ACC112 (cell line): Measurements from ENCODE around the gene SUB1.

Source experiments
- H2AFZ ChIP-seq: fragments of 200-600 bp; sonication (generic); one replicate; pipeline ENCODE4 v1.6.0; 2017; ENCODE audit warnings: antibody characterized with exemption, low read length; ENCODE audit not compliant: unreplicated experiment
- H3K27ac ChIP-seq: fragments of 200-600 bp; sonication (generic); 2 replicates; pipeline ENCODE4 v1.5.1; 2014; ENCODE audit warnings: low read depth, mild to moderate bottlenecking, antibody characterized with exemption, low read length, moderate library complexity
- H3K27me3 ChIP-seq: fragments of 200-600 bp; sonication (generic); 2 replicates; pipeline ENCODE4 v1.6.1; 2014; ENCODE audit warnings: mild to moderate bottlenecking, antibody characterized with exemption, low read length, moderate library complexity, mixed read lengths; ENCODE audit not compliant: insufficient read depth
- H3K36me3 ChIP-seq: fragments of 200-600 bp; sonication (generic); 2 replicates; pipeline ENCODE4 v1.6.1; 2016; ENCODE audit warnings: mild to moderate bottlenecking, antibody characterized with exemption, low read length, moderate library complexity, mixed read lengths; ENCODE audit not compliant: insufficient read depth
- H3K4me1 ChIP-seq: fragments of 200-600 bp; sonication (generic); one replicate; pipeline ENCODE4 v1.6.1; 2016; ENCODE audit warnings: low read length, mixed read lengths; ENCODE audit not compliant: insufficient read depth, unreplicated experiment, control insufficient read depth
- H3K4me3 ChIP-seq: fragments of 200-600 bp; sonication (generic); 2 replicates; pipeline ENCODE4 v1.5.1; 2014; ENCODE audit warnings: mild to moderate bottlenecking, low read depth, low read length
- H3K79me2 ChIP-seq: fragments of 200-600 bp; sonication (generic); one replicate; pipeline ENCODE4 v1.6.0; 2016; ENCODE audit warnings: low read length; ENCODE audit not compliant: control insufficient read depth, unreplicated experiment, insufficient read depth

The SUB1 gene

GRCh38 chr5:32600054-32600622 is 14.8 kb downstream of the SUB1 start:
- H3K79me2 ChIP-seq: peaks cover 45% of the 10 kb centered on the region
- no peak overlapping the region for H2AFZ ChIP-seq
- H3K27ac ChIP-seq: peak overlapping the region; percentile 30
- peaks cover 18% of the 10 kb centered on the region for H3K36me3 ChIP-seq
- peaks cover 56% of the 10 kb centered on the region for H3K4me1 ChIP-seq
- H3K27me3 ChIP-seq: no peaks in the 10 kb centered on the region
- H3K4me3 ChIP-seq: peak overlapping the region; percentile 27; the same call in 1 of the 2 replicates

GRCh38 chr5:32601623-32602295 is 16.4 kb downstream of the SUB1 start:
- Histone ChIP-seq H3K36me3 (peaks cover 8% of the 10 kb centered on the region), H3K27ac (no peak overlapping the region), H3K79me2 (peaks cover 29% of the 10 kb centered on the region), H3K27me3 (no peaks in the 10 kb centered on the region), H3K4me1 (peaks cover 42% of the 10 kb centered on the region), H2AFZ (no peak overlapping the region), H3K4me3 (no peak overlapping the region)

GRCh38 chr5:32602906-32603305 is 17.5 kb downstream of the SUB1 start:
- Histone ChIP-seq H3K4me1 (peaks cover 35% of the 10 kb centered on the region), H3K79me2 (peaks cover 20% of the 10 kb centered on the region), H3K27me3 (no peaks in the 10 kb centered on the region), H3K36me3 (peaks cover 4% of the 10 kb centered on the region), H3K27ac (no peak overlapping the region), H2AFZ (no peak overlapping the region), H3K4me3 (no peak overlapping the region)

- Histone ChIP-seq H3K27ac (no peak overlapping the region), H3K4me3 (no peak overlapping the region), H3K36me3 (peaks cover 7% of the 10 kb centered on the region), H3K4me1 (peaks cover 14% of the 10 kb centered on the region), H2AFZ (no peak overlapping the region), H3K79me2 (peaks cover 13% of the 10 kb centered on the region), H3K27me3 (no peaks in the 10 kb centered on the region)
Measured at GRCh38 chr5:32604800-32605765, 19.7 kb downstream of the SUB1 start.

- H3K27me3 ChIP-seq: no peaks in the 10 kb centered on the region
- peaks cover 10% of the 10 kb centered on the region for H3K79me2 ChIP-seq
- no peak overlapping the region for H2AFZ ChIP-seq
- no peak overlapping the region for H3K4me3 ChIP-seq
- peaks cover 7% of the 10 kb centered on the region for H3K36me3 ChIP-seq
- peaks cover 7% of the 10 kb centered on the region for H3K4me1 ChIP-seq
- H3K27ac ChIP-seq: no peak overlapping the region
Measured at GRCh38 chr5:32605766-32606152, 20.4 kb downstream of the SUB1 start.

GRCh38 chr5:32612134-32612888 is 27.0 kb downstream of the SUB1 start:
- peaks cover 11% of the 10 kb centered on the region for H3K4me1 ChIP-seq
- peak overlapping the region; percentile 83 for H2AFZ ChIP-seq

GRCh38 chr5:32613050-32613672 is 27.8 kb downstream of the SUB1 start:
- peak overlapping the region; percentile 83 for H2AFZ ChIP-seq
- H3K27me3 ChIP-seq: no peaks in the 10 kb centered on the region

More at GRCh38 chr5:32612134-32612888, 27.0 kb downstream of the SUB1 start:
- 0 out of 2 replicates have a peak, but pooled peaks cover 3% of the 10 kb centered on the region for H3K36me3 ChIP-seq
- H3K27me3 ChIP-seq: no peaks in the 10 kb centered on the region
- H3K27ac ChIP-seq: no peak overlapping the region
- no peak overlapping the region for H3K4me3 ChIP-seq
- H3K79me2 ChIP-seq: no peaks in the 10 kb centered on the region

GRCh38 chr5:32615236-32615635 is 29.9 kb downstream of the SUB1 start:
- no peak overlapping the region for H3K27ac ChIP-seq
- H3K36me3 ChIP-seq: no peaks in the 10 kb centered on the region
- no peak overlapping the region for H3K4me3 ChIP-seq
- H3K79me2 ChIP-seq: no peaks in the 10 kb centered on the region
- H3K27me3 ChIP-seq: no peaks in the 10 kb centered on the region
- H2AFZ ChIP-seq: no peak overlapping the region
- H3K4me1 ChIP-seq: peaks cover 11% of the 10 kb centered on the region

More at GRCh38 chr5:32613050-32613672, 27.8 kb downstream of the SUB1 start:
- Histone ChIP-seq H3K4me1 (peaks cover 11% of the 10 kb centered on the region), H3K79me2 (no peaks in the 10 kb centered on the region), H3K27ac (no peak overlapping the region), H3K36me3 (0 out of 2 replicates have a peak, but pooled peaks cover 3% of the 10 kb centered on the region), H3K4me3 (no peak overlapping the region)

- H2AFZ ChIP-seq: no peak overlapping the region
- no peaks in the 10 kb centered on the region for H3K4me1 ChIP-seq
- no peaks in the 10 kb centered on the region for H3K79me2 ChIP-seq
- no peak overlapping the region for H3K4me3 ChIP-seq
- H3K36me3 ChIP-seq: no peaks in the 10 kb centered on the region
- H3K27ac ChIP-seq: no peak overlapping the region
- peaks cover 4% of the 10 kb centered on the region; the same call in 1 of the 2 replicates for H3K27me3 ChIP-seq
Measured at GRCh38 chr5:32618962-32619361, 33.6 kb downstream of the SUB1 start.
